ENCODE data around the gene SORBS2. TPM values are rescaled to one million over a fixed set of nuclear protein-coding genes. Genes with fewer than 3 reads are reported as not detected.

Gene SORBS2
- total RNA-seq, 1 donor from 2014 or later, result 94.2 TPM

DNA sequence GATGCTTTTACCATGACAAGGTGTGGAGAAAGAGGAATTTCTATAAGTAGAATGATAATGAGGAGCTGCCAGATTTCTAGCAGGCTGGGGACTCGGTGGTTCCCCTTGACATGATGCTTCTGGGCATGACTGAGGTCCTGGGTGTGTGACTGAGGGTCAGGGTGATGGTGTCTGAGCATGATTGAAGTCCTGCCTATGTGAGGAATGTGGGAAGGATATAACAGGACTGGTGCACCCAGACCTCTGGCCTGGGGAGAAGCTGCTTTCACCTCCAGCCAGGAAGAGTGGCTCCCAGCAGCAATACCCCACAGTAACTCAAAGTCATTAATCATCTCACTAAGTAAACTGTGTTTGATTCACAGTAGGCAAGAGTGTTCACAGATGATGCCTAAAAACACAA is 17.4 kb downstream of the SORBS2 start:
- peaks cover 8% of the 10 kb centered on the region for H3K36me3 Mint-ChIP-seq (ENCODE audit: insufficient read depth)
- no peak overlapping the region for H3K27ac Mint-ChIP-seq
- no peaks in the 10 kb centered on the region for H3K9me3 Mint-ChIP-seq (ENCODE audit: low read depth)
- H3K27me3 Mint-ChIP-seq, result no peaks in the 10 kb centered on the region
- TF ChIP-seq, protein P1, sequence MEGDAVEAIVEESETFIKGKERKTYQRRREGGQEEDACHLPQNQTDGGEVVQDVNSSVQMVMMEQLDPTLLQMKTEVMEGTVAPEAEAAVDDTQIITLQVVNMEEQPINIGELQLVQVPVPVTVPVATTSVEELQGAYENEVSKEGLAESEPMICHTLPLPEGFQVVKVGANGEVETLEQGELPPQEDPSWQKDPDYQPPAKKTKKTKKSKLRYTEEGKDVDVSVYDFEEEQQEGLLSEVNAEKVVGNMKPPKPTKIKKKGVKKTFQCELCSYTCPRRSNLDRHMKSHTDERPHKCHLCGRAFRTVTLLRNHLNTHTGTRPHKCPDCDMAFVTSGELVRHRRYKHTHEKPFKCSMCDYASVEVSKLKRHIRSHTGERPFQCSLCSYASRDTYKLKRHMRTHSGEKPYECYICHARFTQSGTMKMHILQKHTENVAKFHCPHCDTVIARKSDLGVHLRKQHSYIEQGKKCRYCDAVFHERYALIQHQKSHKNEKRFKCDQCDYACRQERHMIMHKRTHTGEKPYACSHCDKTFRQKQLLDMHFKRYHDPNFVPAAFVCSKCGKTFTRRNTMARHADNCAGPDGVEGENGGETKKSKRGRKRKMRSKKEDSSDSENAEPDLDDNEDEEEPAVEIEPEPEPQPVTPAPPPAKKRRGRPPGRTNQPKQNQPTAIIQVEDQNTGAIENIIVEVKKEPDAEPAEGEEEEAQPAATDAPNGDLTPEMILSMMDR (IDR thresholded peaks at IDR 0.05; ENCODE audit: unreplicated experiment), result no peak
- no peak for DNase-seq (ENCODE audit: low spot score, unreplicated experiment)
- H3K4me3 Mint-ChIP-seq (ENCODE audit: low read depth), result no peak overlapping the region
- H3K4me1 Mint-ChIP-seq (ENCODE audit: low read depth), result peaks cover 19% of the 10 kb centered on the region

DNA sequence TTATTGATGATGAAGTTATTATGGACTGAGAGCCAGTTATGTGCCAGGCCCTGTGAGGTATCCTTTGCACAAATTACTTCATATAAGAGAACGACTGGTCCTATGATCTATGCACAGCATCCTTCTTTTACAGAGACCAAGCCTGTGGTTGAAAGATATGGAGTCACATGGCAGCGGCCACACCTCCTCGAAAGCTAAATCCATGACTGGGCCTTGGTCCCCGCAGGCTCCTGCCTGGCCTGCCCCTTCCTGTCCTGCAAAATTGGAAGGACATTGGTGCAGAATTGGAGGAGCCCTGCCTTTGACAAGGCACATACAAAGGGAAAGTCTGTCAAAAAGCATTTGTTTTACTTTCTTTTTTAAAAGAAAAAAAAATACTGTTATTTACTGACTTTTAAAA is 18.3 kb downstream of the SORBS2 start:
- TF ChIP-seq, protein P1 (IDR thresholded peaks at IDR 0.05; ENCODE audit: unreplicated experiment), result no peak
- H3K4me3 Mint-ChIP-seq (ENCODE audit: low read depth), result no peak overlapping the region
- no peak for DNase-seq (ENCODE audit: low spot score, unreplicated experiment)
- H3K9me3 Mint-ChIP-seq (ENCODE audit: low read depth), result no peaks in the 10 kb centered on the region
- H3K27me3 Mint-ChIP-seq, result no peaks in the 10 kb centered on the region
- H3K4me1 Mint-ChIP-seq (ENCODE audit: low read depth), result peaks cover 17% of the 10 kb centered on the region
- no peak overlapping the region for H3K27ac Mint-ChIP-seq
- peaks cover 12% of the 10 kb centered on the region for H3K36me3 Mint-ChIP-seq (ENCODE audit: insufficient read depth)

DNA sequence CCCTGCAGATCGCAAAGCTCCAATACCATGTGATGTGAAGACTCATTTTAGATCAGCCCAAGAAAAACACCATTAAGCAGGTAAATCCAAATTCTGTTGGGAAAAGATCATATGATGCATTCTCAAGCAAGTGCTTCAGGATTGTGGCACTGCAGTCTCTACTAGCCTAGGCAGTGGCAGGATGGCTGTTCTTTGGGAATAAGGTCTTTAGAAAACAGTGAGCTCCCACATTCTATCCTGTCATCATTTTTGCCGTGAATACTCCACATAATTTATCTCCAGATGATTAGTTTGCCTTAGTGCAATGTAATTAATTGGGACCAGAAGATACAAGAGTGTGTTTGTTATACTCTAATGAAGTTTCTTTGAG is 18.9 kb downstream of the SORBS2 start:
- H3K36me3 Mint-ChIP-seq (ENCODE audit: insufficient read depth), result peaks cover 13% of the 10 kb centered on the region
- H3K27me3 Mint-ChIP-seq, result no peaks in the 10 kb centered on the region
- peaks cover 17% of the 10 kb centered on the region for H3K4me1 Mint-ChIP-seq (ENCODE audit: low read depth)
- H3K9me3 Mint-ChIP-seq (ENCODE audit: low read depth), result no peaks in the 10 kb centered on the region
- no peak for DNase-seq (ENCODE audit: low spot score, unreplicated experiment)
- no peak overlapping the region for H3K27ac Mint-ChIP-seq
- TF ChIP-seq, protein P1 (IDR thresholded peaks at IDR 0.05; ENCODE audit: unreplicated experiment), result no peak
- H3K4me3 Mint-ChIP-seq (ENCODE audit: low read depth), result no peak overlapping the region

DNA sequence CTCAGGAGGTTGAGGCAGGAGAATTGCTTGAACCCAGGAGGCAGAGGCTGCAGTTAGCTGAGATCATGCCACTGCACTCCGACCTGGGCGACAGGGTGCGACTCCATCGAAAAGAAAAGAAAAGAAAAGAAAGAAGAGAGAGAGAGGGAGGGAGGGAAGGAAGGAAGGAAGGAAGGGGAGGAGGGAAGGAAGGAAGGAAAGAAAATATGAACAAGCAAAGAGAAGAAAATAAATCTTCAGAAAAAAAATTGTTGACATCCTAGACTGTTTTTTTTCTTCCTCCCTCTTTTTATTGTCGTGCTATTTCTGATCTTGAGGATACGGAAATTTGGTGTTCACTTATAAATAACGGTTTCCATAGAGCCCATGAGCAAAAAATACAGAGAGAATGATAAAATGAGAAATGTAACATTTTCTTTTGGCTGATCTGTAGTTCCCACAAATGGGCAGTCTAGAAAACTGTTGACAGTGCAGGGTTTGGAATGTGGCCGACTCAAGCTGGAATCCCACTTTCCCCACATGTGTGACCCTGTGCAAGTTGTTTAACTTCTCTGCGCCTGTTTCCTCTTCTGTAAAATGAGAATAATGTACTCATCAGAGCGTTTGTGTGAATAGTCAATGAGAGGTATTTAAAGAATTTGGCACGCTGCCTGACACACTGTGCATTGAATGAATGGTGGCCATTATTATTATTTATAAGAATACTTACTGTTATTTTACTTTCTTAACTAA is 19.4 kb downstream of the SORBS2 start:
- TF ChIP-seq, protein P1 (IDR thresholded peaks at IDR 0.05; ENCODE audit: unreplicated experiment), result no peak
- no peak overlapping the region for H3K4me3 Mint-ChIP-seq (ENCODE audit: low read depth)
- DNase-seq (ENCODE audit: low spot score, unreplicated experiment), result no peak
- no peaks in the 10 kb centered on the region for H3K27me3 Mint-ChIP-seq
- peaks cover 17% of the 10 kb centered on the region for H3K36me3 Mint-ChIP-seq (ENCODE audit: insufficient read depth)
- H3K9me3 Mint-ChIP-seq (ENCODE audit: low read depth), result no peaks in the 10 kb centered on the region
- peaks cover 12% of the 10 kb centered on the region for H3K4me1 Mint-ChIP-seq (ENCODE audit: low read depth)
- no peak overlapping the region for H3K27ac Mint-ChIP-seq

DNA sequence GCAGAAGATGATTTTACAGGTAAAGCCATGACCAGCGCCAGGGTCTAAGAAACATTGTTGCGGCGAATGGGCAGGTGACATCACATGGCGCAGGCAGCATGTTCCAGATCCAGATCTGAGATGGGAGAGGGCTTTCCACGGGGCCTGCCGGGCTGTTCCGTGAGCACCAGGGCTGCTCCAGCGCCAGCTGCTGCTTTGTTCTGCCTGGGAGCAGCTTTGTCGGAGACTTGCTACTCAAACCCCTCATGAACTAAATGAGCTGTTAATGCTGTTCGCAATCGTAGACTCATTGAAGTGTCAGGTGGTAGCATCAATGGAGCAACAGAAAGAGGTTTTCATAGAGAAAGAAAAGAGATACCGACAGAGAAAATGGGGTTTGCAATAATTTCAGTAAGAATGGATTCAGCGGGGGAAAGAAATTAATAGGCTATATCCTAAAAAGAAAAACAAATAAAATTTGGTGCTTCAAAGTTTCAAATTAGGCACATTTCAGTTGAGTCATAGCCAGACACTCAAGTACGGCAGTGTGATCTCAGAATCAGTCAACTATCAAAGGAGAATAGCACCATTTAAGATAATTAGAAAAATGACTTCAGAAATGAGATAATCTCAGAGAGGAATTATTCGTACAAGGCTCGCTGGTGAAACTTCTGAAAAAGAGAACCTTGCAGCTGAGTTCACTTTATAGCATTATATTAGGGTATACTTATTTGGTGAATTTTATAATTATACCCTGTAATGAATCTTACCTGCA is 23.9 kb downstream of the SORBS2 start:
- H3K36me3 Mint-ChIP-seq (ENCODE audit: insufficient read depth), result peaks cover 44% of the 10 kb centered on the region
- no peak overlapping the region for H3K27ac Mint-ChIP-seq
- H3K9me3 Mint-ChIP-seq (ENCODE audit: low read depth), result no peaks in the 10 kb centered on the region
- H3K4me1 Mint-ChIP-seq (ENCODE audit: low read depth), result peaks cover 2% of the 10 kb centered on the region
- TF ChIP-seq, protein P1 (IDR thresholded peaks at IDR 0.05; ENCODE audit: unreplicated experiment), result no peak
- H3K27me3 Mint-ChIP-seq, result no peaks in the 10 kb centered on the region
- no peak overlapping the region for H3K4me3 Mint-ChIP-seq (ENCODE audit: low read depth)
- no peak for DNase-seq (ENCODE audit: low spot score, unreplicated experiment)

Data from progenitor cell of endocrine pancreas (in vitro differentiated cells).